Measurements from ENCODE around the gene PTCH2.

PTCH2 gene

DNA sequence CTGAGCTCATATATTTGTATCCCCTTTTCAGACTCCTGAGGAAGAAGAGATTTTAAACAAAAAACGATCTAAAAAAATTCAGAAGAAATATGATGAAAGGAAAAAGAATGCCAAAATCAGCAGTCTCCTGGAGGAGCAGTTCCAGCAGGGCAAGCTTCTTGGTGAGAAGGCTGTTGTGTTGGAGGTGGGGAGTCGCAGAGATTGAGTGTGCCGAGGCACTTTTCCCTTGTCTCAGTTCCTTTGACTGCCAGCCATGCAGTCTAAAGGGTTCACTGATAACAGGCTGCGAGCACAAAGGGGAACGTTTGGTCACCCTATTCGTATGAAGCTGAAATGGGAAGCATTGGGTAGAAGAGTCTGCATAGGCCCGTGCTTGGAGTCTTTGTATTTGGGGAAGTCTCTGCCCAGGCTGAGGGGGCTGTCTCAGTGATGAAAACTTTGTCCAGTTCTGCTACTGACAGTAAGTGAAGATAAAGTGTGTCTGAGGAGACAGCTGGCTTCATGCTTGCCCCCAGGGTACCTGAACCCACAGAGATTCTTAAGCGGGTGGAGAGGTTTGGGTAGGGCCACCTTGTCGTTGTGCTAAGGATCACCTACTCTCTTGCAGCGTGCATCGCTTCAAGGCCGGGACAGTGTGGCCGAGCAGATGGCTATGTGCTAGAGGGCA lies 65.0 kb downstream of the PTCH2 start:
- no peak for DNase-seq (ENCODE audit: low spot score)

DNA sequence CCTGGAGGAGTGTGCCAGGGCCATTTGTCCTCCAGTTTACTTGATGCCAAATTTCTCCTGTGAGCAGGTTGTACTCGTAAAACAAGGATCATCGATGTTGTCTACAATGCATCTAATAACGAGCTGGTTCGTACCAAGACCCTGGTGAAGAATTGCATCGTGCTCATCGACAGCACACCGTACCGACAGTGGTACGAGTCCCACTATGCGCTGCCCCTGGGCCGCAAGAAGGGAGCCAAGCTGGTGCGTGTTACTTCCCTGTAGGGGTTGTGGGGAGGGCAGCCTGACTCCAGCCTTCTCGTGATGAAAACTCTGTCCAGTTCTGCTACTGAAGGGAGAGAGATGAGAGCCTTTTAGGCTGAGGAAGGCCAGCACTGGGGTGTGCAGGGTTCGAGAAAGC lies 65.5 kb downstream of the PTCH2 start:
- DNase-seq (ENCODE audit: low spot score), result no peak

DNA sequence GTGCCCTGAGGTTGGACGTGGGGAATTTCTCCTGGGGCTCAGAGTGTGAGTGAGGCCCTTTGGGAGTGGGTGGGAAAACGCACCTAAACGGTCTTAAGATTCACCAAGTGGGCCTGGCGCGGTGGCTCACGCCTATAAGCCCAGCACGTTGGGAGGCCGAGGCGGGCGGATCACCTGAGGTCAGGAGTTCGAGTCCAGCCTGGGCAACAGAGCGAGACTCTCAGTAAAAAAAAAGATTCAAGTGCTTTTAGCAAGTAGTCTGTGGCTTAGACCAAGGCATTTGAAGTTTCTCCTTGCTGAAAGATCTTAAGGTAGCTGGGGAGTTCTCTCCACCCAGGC lies 66.4 kb downstream of the PTCH2 start:
- no peak for DNase-seq (ENCODE audit: low spot score)

- DNase-seq (ENCODE audit: low spot score), result peak; percentile 26
These were observed 66.9 kb downstream of the PTCH2 start for GRCh38 chr1:44775930-44776729.

DNA sequence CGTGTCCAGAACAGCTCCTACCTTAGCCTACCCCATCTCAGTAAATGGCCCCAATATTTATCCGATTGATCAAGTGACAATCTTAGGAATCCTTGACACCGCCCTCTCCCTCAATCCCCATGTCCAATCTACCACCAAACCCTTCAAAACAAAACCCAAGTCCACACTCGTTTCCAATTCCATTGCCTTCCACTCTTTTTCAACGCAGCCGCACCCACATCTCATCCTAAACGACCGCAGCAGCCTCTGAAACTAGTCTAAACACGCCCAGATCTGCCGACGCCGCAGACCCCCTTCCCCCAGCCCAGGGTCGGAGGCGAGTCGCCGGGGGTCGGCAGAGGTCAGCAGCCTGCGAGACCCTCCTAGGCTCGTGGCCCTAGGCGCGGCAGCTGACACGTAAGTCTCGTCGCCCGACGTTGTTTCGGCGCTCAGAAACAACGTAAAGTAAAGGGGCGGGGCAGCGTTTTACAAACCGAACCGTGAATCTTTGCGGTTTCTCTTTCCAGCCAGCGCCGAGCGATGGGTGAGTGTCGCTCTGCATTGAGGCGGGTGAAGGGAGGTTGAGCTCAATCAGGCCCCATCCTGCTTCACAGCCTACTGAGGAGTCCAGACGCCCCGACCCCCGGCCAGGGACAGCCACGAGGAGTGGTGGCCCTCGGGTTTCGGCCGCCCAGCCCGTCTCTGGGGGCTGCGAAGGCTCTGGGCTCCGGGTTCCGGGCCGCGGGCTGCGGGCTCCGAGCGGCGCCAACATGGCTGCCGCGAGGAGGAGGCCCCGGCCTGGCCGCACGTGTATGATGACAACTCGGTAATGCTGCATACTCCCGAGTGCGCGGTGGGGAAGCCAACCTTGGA lies 67.7 kb downstream of the PTCH2 start, which contains the start of gene RPS8:
Gene RPS8 (plus strand): TSS at position 463 of the 852 bp plus-strand sequence. CDS start 57 bp downstream, at position 520.
- DNase-seq (ENCODE audit: low spot score), result peak; percentile 89
